Activated CD8-positive, alpha-beta T cell treated with anti-CD3 and anti-CD28 coated beads for 36 hours (primary cell): ENCODE data around the gene CIITA. TPM values are rescaled to one million over a fixed set of nuclear protein-coding genes. Genes with fewer than 3 reads are reported as not detected.

Experiments
- ATAC-seq: fragments of 200-7000 bp; cut with Tn5 transposase; one replicate; pipeline ENCODE4 v1.10.0; 2021; ENCODE audit warnings: mild to moderate bottlenecking, moderate library complexity
- CTCF ChIA-PET: fragments of 350-600 bp; sonication (Branson Sonifier 250); formaldehyde crosslinking; loops from one replicate; lab custom pipeline; 2021; ENCODE audit warnings: antibody characterized with exemption; lab: Charles Lee
- POLR2A ChIA-PET: fragments of 350-600 bp; sonication (Branson Sonifier 250); formaldehyde crosslinking; loops from one replicate; lab custom pipeline; 2021; ENCODE audit warnings: antibody characterized with exemption; lab: Charles Lee
- DNase-seq: peaks from one replicate; pipeline ENCODE4 v3.0.0-alpha.2; 2020
- H3K27ac Mint-ChIP-seq: one replicate; pipeline ENCODE4 v1.8.0; 2021; ENCODE audit warnings: mild to moderate bottlenecking, mixed read lengths
- H3K27me3 Mint-ChIP-seq: one replicate; pipeline ENCODE4 v1.8.0; 2021; ENCODE audit warnings: mixed read lengths
- H3K36me3 Mint-ChIP-seq: one replicate; pipeline ENCODE4 v1.8.0; 2021; ENCODE audit warnings: low read depth, mixed read lengths
- H3K4me1 Mint-ChIP-seq: one replicate; pipeline ENCODE4 v1.8.0; 2021; ENCODE audit warnings: low read depth, mixed read lengths
- H3K4me3 Mint-ChIP-seq: one replicate; pipeline ENCODE4 v1.8.0; 2021; ENCODE audit warnings: mild to moderate bottlenecking, moderate library complexity, mixed read lengths
- H3K9me3 Mint-ChIP-seq: one replicate; pipeline ENCODE4 v1.8.0; 2021; ENCODE audit warnings: mixed read lengths
- intact Hi-C: fragments of 100-400 bp; cut with micrococcal nuclease; formaldehyde crosslinking; loops from one replicate; pipeline ENCODE4 v1.10.0; 2022
- total RNA-seq, 2 experiments: library from RNA; stranded (reverse); gene quantifications; one replicate each; pipeline ENCODE4 v1.2.3, GENCODE V29; 2021
- TF ChIP-seq, protein P1 (sequence below): fragments of 200-600 bp; IDR thresholded peaks from one replicate; pipeline ENCODE4 v1.8.0; 2022; ENCODE audit warnings: antibody characterized with exemption, mild to moderate bottlenecking

The CIITA gene
- total RNA-seq, 2 experiments from 2014 or later, result 4.4 to 5.3 TPM

DNA sequence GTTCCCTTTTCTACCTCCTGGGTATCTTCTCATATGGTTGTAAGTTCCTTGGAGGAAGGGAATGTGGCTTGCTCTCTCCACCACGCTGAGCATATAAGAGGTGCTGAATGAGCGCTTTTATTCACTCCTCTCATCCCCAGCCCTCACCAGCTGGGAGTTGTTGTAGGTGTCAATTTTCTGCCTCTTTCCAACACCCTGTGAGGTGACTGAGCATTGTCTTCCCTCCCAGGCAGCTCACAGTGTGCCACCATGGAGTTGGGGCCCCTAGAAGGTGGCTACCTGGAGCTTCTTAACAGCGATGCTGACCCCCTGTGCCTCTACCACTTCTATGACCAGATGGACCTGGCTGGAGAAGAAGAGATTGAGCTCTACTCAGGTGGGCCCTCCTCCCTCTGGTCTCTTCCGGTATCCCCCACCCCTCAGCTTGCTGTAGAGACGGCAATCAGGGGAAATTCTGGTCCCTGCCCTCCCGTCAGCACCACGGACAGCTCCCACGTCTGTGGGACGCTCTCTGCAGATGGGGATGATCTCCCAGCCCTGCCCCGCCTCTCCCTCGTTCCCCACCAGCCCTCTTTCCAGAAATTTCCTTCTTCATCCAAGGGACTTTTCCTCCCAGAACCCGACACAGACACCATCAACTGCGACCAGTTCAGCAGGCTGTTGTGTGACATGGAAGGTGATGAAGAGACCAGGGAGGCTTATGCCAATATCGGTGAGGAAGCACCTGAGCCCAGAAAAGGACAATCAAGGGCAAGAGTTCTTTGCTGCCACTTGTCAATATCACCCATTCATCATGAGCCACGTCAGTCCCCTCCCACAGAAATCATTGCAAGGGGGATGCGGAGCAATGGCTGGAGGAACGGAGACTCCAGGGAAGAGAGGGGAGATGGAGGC, 18.3 kb downstream of the CIITA start:
- POLR2A ChIA-PET, result no interaction called here
- Mint-ChIP-seq H3K9me3 (no peaks in the 10 kb centered on the region), H3K4me3 (no peak overlapping the region), H3K27ac (no peak overlapping the region), H3K36me3 (no peaks in the 10 kb centered on the region), H3K4me1 (no peaks in the 10 kb centered on the region), H3K27me3 (peaks cover 5% of the 10 kb centered on the region)
- CTCF ChIA-PET, result no interaction called here
- ATAC-seq (no peak), DNase-seq (peak; percentile 42)
- intact Hi-C loops, result no loop called here
- TF ChIP-seq, protein P1, sequence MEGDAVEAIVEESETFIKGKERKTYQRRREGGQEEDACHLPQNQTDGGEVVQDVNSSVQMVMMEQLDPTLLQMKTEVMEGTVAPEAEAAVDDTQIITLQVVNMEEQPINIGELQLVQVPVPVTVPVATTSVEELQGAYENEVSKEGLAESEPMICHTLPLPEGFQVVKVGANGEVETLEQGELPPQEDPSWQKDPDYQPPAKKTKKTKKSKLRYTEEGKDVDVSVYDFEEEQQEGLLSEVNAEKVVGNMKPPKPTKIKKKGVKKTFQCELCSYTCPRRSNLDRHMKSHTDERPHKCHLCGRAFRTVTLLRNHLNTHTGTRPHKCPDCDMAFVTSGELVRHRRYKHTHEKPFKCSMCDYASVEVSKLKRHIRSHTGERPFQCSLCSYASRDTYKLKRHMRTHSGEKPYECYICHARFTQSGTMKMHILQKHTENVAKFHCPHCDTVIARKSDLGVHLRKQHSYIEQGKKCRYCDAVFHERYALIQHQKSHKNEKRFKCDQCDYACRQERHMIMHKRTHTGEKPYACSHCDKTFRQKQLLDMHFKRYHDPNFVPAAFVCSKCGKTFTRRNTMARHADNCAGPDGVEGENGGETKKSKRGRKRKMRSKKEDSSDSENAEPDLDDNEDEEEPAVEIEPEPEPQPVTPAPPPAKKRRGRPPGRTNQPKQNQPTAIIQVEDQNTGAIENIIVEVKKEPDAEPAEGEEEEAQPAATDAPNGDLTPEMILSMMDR, result no peak

GRCh38 chr16:10896165-10896564, 19.2 kb downstream of the CIITA start:
- no peaks in the 10 kb centered on the region for H3K4me1 Mint-ChIP-seq
- H3K36me3 Mint-ChIP-seq, result no peaks in the 10 kb centered on the region
- intact Hi-C loops, result no loop called here
- DNase-seq, result no peak
- H3K27ac Mint-ChIP-seq, result no peak overlapping the region
- ATAC-seq, result no peak
- no peak overlapping the region for H3K4me3 Mint-ChIP-seq
- TF ChIP-seq, protein P1, result no peak
- peaks cover 2% of the 10 kb centered on the region for H3K27me3 Mint-ChIP-seq
- no peaks in the 10 kb centered on the region for H3K9me3 Mint-ChIP-seq
- ChIA-PET POLR2A (no interaction called here), CTCF (no interaction called here)

- H3K4me1 Mint-ChIP-seq, result no peaks in the 10 kb centered on the region
- peaks cover 2% of the 10 kb centered on the region for H3K27me3 Mint-ChIP-seq
- intact Hi-C loops, result no loop called here
- H3K4me3 Mint-ChIP-seq, result no peak overlapping the region
- H3K9me3 Mint-ChIP-seq, result no peaks in the 10 kb centered on the region
- ChIA-PET CTCF (no interaction called here), POLR2A (no interaction called here)
- TF ChIP-seq, protein P1, result no peak
- ATAC-seq, result no peak
- H3K27ac Mint-ChIP-seq, result no peak overlapping the region
- H3K36me3 Mint-ChIP-seq, result no peaks in the 10 kb centered on the region
- DNase-seq, result no peak
Measured at GRCh38 chr16:10896723-10897122, 19.7 kb downstream of the CIITA start.

GRCh38 chr16:10897134-10897533, 20.1 kb downstream of the CIITA start:
- Mint-ChIP-seq H3K27ac (no peak overlapping the region), H3K36me3 (no peaks in the 10 kb centered on the region), H3K27me3 (peaks cover 2% of the 10 kb centered on the region), H3K4me1 (no peaks in the 10 kb centered on the region), H3K9me3 (no peaks in the 10 kb centered on the region), H3K4me3 (no peak overlapping the region)
- ATAC-seq (no peak), DNase-seq (no peak)
- POLR2A ChIA-PET, result no interaction called here
- CTCF ChIA-PET, result no interaction called here
- TF ChIP-seq, protein P1, result no peak
- intact Hi-C loops, result no loop called here

- Mint-ChIP-seq H3K9me3 (peaks cover 8% of the 10 kb centered on the region), H3K27me3 (no peaks in the 10 kb centered on the region), H3K27ac (no peak overlapping the region), H3K4me1 (no peaks in the 10 kb centered on the region), H3K36me3 (peaks cover 2% of the 10 kb centered on the region), H3K4me3 (no peak overlapping the region)
- TF ChIP-seq, protein P1, result no peak
- CTCF ChIA-PET, result interaction anchor here (1.0 to 1.9 kb wide), 2 partner anchors 12 to 15 kb away, joined by 3 to 8 read pairs; no protein-coding TSS in a partner anchor
- no peak for ATAC-seq
- POLR2A ChIA-PET, result interaction anchor here (0.9 kb wide), 1 partner anchor 26 kb away, joined by 3 read pairs; the partner anchor contains the start of gene CIITA
- intact Hi-C loops, result no loop called here
- DNase-seq, result no peak
Measured at GRCh38 chr16:10902999-10903398, 26.0 kb downstream of the CIITA start.
